GM12891 (cell line): Measurements from ENCODE around the gene PRSS23.

Experiments
- POLR2A ChIP-seq: IDR thresholded peaks from 2 replicates; pipeline ENCODE4 v1.6.1; 2011; ENCODE audit warnings: low read depth, low read length, control low read depth
- POLR2AphosphoS5 ChIP-seq: IDR thresholded peaks from 2 replicates; pipeline ENCODE4 v1.6.1; 2011; ENCODE audit warnings: low read depth, low read length, control low read depth
- SPI1 ChIP-seq: IDR thresholded peaks from 2 replicates; pipeline ENCODE4 v1.6.1; 2011; ENCODE audit warnings: low read depth, low read length, control low read depth
- TAF1 ChIP-seq: IDR thresholded peaks from 2 replicates; pipeline ENCODE4 v1.6.1; 2011; ENCODE audit warnings: low read depth, low read length, control low read depth

DNA sequence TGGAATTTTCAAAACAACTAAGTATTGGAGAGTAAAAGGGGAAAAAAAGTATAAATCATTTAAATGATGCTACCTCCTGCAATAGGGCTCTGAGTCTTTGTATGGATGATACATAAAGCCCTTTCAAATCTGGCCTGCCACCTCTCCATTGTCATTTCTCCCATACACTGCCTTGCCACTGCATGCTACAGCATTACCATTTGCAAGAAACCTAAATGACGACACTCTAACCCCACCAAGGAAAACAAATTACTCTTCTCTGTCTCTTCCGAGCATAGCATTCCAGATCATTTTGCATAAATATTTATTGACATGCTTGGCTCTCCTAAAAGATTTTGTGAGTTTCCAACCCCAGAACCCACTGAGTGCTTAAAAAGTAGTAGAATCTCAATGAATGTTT is 34.5 kb upstream of the PRSS23 start:
- no peak for TF ChIP-seq POLR2AphosphoS5
- no peak for TF ChIP-seq POLR2A
- no peak for TF ChIP-seq TAF1
- TF ChIP-seq SPI1: no peak
